Measurements from ENCODE around the gene SHE. TPM values are rescaled to one million over a fixed set of nuclear protein-coding genes. Genes with fewer than 3 reads are reported as not detected.

The SHE gene
- total and polyA plus RNA-seq, 9 donors, result 4.3 to 20.5 (median 9.0) TPM

GRCh38 chr1:154529308-154529707 is 27.1 kb upstream of the SHE start:
- TF ChIP-seq EP300 (IDR thresholded peaks at IDR 0.05) (no peak), CTCF (IDR thresholded peaks at IDR 0.05) (no peak), POLR2A (IDR thresholded peaks at IDR 0.05) (no peak)
- WGBS, 3 donors, result 90 to 96% (median 92%) methylated on average over 6 of the region's 6 CpGs
- no peak for DNase-seq
- Histone ChIP-seq H3K4me3 (no peak overlapping the region), H3K9me3 (no peaks in the 10 kb centered on the region), H3K27me3 (no peaks in the 10 kb centered on the region), H3K27ac (no peak overlapping the region), H3K4me1 (ENCODE audit: insufficient read depth) (no peaks in the 10 kb centered on the region), H3K36me3 (no peaks in the 10 kb centered on the region)
- intact Hi-C loops (cut with DNase I), result no loop called here

GRCh38 chr1:154527192-154527591 is 25.0 kb upstream of the SHE start:
- H3K4me3 ChIP-seq, result no peak overlapping the region
- TF ChIP-seq POLR2A (IDR thresholded peaks at IDR 0.05), result no peak

GRCh38 chr1:154524881-154525280 is 22.7 kb upstream of the SHE start:
- intact Hi-C loops (cut with DNase I), result no loop called here
- TF ChIP-seq EP300 (IDR thresholded peaks at IDR 0.05) (no peak), CTCF (IDR thresholded peaks at IDR 0.05) (no peak), POLR2A (IDR thresholded peaks at IDR 0.05) (no peak)
- Histone ChIP-seq H3K4me1 (ENCODE audit: insufficient read depth) (no peaks in the 10 kb centered on the region), H3K27ac (no peak overlapping the region), H3K36me3 (no peaks in the 10 kb centered on the region), H3K4me3 (no peak overlapping the region), H3K9me3 (no peaks in the 10 kb centered on the region), H3K27me3 (no peaks in the 10 kb centered on the region)
- DNase-seq, result no peak

More at GRCh38 chr1:154527192-154527591, 25.0 kb upstream of the SHE start:
- Histone ChIP-seq H3K9me3 (no peaks in the 10 kb centered on the region), H3K36me3 (no peaks in the 10 kb centered on the region), H3K27ac (no peak overlapping the region), H3K4me1 (ENCODE audit: insufficient read depth) (no peaks in the 10 kb centered on the region), H3K27me3 (no peaks in the 10 kb centered on the region)
- intact Hi-C loops (cut with DNase I), result no loop called here
- 64 to 77% (median 66%) methylated on average over 6 of the region's 6 CpGs for WGBS, 3 donors
- no peak for DNase-seq

GRCh38 chr1:154521695-154522094 is 19.5 kb upstream of the SHE start:
- intact Hi-C loops (cut with DNase I), result no loop called here
- Histone ChIP-seq H3K9me3 (no peaks in the 10 kb centered on the region), H3K4me1 (ENCODE audit: insufficient read depth) (no peaks in the 10 kb centered on the region), H3K4me3 (no peak overlapping the region), H3K36me3 (no peaks in the 10 kb centered on the region), H3K27me3 (no peaks in the 10 kb centered on the region), H3K27ac (no peak overlapping the region)
- 48 to 64% (median 55%) methylated on average over 3 of the region's 3 CpGs for WGBS, 3 donors
- TF ChIP-seq CTCF (IDR thresholded peaks at IDR 0.05) (no peak), POLR2A (IDR thresholded peaks at IDR 0.05) (no peak), EP300 (IDR thresholded peaks at IDR 0.05) (no peak)
- DNase-seq, result no peak

GRCh38 chr1:154520333-154520732 is 18.1 kb upstream of the SHE start:
- intact Hi-C loops (cut with DNase I), result no loop called here
- DNase-seq, result no peak
- H3K9me3 ChIP-seq, result no peaks in the 10 kb centered on the region
- H3K4me3 ChIP-seq, result no peak overlapping the region
- TF ChIP-seq EP300 (IDR thresholded peaks at IDR 0.05) (no peak), CTCF (IDR thresholded peaks at IDR 0.05) (no peak), POLR2A (IDR thresholded peaks at IDR 0.05) (no peak)
- H3K4me1 ChIP-seq (ENCODE audit: insufficient read depth), result no peaks in the 10 kb centered on the region
- no peaks in the 10 kb centered on the region for H3K27me3 ChIP-seq
- no peak overlapping the region for H3K27ac ChIP-seq
- 38 to 48% (median 42%) methylated on average over 3 of the region's 3 CpGs for WGBS, 3 donors
- H3K36me3 ChIP-seq, result no peaks in the 10 kb centered on the region
